ENCODE data around the gene SV2A.
"Not testable (repeated sequence)": the region's sequence is repeated elsewhere in the genome, so short reads cannot be mapped to it uniquely, and the experiment has no call there.

GRCh38 chr1:149860684-149861496 lies 56.8 kb downstream of the SV2A start:
- not testable (repeated sequence) for TF ChIP-seq EP300, CTCF, POLR2A (IDR thresholded peaks at IDR 0.05)
